Tibial nerve (tissue), 3 donors: ENCODE measurements around the gene PRIM1.

Experiments
- POLR2A ChIP-seq, 2 donors: fragments of 450-650 bp; IDR thresholded peaks; one replicate each; pipeline ENCODE4 v1.6.1; 2017; ENCODE audit warnings: antibody characterized with exemption in 2 of 2, mild to moderate bottlenecking in 2 of 2, moderate library complexity in 2 of 2
- TF ChIP-seq, protein P1 (sequence below), 5 experiments: fragments of 200-600 bp in 3 of 5; fragments of 450-650 bp in 2 of 5; sonication (generic) in 3 of 5; IDR thresholded peaks; one replicate each; pipeline ENCODE4 v1.5.1; 2016 to 2019; ENCODE audit warnings: antibody characterized with exemption in 5 of 5, mild to moderate bottlenecking in 3 of 5, moderate library complexity in 2 of 5

DNA sequence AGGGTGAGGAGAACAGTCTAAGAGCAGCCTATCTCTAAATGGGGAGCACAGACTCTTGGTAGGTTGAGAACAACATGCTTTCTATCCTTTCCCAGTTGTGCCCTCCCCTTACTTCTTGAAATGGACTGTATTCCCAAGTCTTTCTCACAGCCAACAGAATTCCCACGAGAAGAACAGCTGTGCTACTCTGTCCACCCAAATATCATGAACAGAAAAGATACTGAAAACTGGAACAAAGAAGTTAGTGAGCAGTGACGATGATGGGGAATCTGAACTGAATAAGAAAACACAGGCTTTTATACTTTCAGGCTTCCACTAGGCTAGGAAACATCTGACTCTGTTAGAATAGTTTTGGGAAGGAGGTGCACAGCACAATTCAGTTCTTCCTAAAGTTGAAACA is 30.4 kb downstream of the PRIM1 start:
- TF ChIP-seq, protein P1, sequence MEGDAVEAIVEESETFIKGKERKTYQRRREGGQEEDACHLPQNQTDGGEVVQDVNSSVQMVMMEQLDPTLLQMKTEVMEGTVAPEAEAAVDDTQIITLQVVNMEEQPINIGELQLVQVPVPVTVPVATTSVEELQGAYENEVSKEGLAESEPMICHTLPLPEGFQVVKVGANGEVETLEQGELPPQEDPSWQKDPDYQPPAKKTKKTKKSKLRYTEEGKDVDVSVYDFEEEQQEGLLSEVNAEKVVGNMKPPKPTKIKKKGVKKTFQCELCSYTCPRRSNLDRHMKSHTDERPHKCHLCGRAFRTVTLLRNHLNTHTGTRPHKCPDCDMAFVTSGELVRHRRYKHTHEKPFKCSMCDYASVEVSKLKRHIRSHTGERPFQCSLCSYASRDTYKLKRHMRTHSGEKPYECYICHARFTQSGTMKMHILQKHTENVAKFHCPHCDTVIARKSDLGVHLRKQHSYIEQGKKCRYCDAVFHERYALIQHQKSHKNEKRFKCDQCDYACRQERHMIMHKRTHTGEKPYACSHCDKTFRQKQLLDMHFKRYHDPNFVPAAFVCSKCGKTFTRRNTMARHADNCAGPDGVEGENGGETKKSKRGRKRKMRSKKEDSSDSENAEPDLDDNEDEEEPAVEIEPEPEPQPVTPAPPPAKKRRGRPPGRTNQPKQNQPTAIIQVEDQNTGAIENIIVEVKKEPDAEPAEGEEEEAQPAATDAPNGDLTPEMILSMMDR (IDR thresholded peaks at IDR 0.05) = no peak
- no peak for TF ChIP-seq POLR2A (IDR thresholded peaks at IDR 0.05)
